ENCODE data around the gene BRD7. TPM values are rescaled to one million over a fixed set of nuclear protein-coding genes. Genes with fewer than 3 reads are reported as not detected.

The BRD7 gene
- total RNA-seq (ENCODE audit: unreplicated experiment), result 80.8 TPM
- long read RNA-seq, full-length matches to known transcripts, result 3 of 10 reads
- long read RNA-seq, partial matches to known transcripts, result 6 of 10 reads
- long read RNA-seq, other reads (novel, unspliced or antisense), result 1 of 10 reads

DNA sequence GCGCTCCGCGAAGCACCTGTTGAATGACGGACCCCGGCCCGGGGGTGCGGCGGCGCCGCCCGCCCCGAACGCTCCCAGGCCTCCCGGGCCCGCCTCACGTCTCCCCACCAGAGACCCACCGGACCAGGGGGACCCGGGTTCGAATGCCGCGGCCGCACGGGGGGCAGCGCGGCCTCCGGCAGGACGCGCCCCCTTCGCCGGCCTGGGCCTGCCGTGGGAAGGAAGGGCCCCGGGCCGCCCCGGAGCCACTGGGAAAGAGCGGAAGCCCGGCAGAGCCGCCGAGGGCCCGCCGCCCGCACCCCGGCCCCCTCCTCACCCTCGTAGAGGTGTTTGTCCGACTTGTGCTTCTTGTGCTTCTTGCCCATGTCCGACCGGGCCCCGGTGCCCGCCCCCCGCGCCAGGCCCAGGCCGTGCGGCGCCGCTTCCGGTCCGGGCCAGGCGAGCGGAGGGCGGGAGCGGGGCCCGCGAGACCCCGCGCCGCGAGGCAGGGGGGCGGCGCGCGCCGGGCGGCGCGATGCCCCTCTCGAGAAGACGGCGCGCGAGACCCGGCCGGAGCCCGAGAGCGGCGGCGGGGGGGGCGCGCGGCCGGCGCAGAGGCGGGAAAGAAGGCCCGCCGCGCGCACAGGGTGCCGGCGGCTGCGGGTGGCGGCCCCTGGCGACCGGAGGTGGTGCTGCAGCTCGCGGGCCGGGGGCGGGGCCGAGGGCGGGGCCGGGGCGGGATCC lies at the start of gene BRD7:
Gene BRD7, minus strand, starts transcription at position 579 of the 723 bp plus-strand sequence. Its CDS starts 214 bp downstream, at position 365.
- Mint-ChIP-seq H3K27ac (ENCODE audit: unreplicated experiment) (peak within 1 kb of the TSS; percentile 62), H3K9me3 (ENCODE audit: unreplicated experiment) (peaks cover 4% of the 10 kb centered on the region), H3K36me3 (ENCODE audit: unreplicated experiment) (no peaks in the 10 kb centered on the region), H3K4me3 (ENCODE audit: unreplicated experiment) (peak within 1 kb of the TSS; percentile 97), H3K4me1 (ENCODE audit: low read depth, unreplicated experiment) (peaks cover 16% of the 10 kb centered on the region), H3K27me3 (ENCODE audit: unreplicated experiment) (no peaks in the 10 kb centered on the region)
- TF ChIP-seq, protein P1, sequence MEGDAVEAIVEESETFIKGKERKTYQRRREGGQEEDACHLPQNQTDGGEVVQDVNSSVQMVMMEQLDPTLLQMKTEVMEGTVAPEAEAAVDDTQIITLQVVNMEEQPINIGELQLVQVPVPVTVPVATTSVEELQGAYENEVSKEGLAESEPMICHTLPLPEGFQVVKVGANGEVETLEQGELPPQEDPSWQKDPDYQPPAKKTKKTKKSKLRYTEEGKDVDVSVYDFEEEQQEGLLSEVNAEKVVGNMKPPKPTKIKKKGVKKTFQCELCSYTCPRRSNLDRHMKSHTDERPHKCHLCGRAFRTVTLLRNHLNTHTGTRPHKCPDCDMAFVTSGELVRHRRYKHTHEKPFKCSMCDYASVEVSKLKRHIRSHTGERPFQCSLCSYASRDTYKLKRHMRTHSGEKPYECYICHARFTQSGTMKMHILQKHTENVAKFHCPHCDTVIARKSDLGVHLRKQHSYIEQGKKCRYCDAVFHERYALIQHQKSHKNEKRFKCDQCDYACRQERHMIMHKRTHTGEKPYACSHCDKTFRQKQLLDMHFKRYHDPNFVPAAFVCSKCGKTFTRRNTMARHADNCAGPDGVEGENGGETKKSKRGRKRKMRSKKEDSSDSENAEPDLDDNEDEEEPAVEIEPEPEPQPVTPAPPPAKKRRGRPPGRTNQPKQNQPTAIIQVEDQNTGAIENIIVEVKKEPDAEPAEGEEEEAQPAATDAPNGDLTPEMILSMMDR (IDR thresholded peaks at IDR 0.05; ENCODE audit: partially characterized antibody, unreplicated experiment), result peak; percentile 28
- peak; percentile 73 for DNase-seq

- H3K36me3 Mint-ChIP-seq (ENCODE audit: unreplicated experiment), result peaks cover 17% of the 10 kb centered on the region
- TF ChIP-seq, protein P1 (IDR thresholded peaks at IDR 0.05; ENCODE audit: partially characterized antibody, unreplicated experiment), result no peak
- H3K4me1 Mint-ChIP-seq (ENCODE audit: low read depth, unreplicated experiment), result no peaks in the 10 kb centered on the region
- H3K27ac Mint-ChIP-seq (ENCODE audit: unreplicated experiment), result no peak overlapping the region
- DNase-seq, result no peak
- no peaks in the 10 kb centered on the region for H3K27me3 Mint-ChIP-seq (ENCODE audit: unreplicated experiment)
- no peak overlapping the region for H3K4me3 Mint-ChIP-seq (ENCODE audit: unreplicated experiment)
- peaks cover 14% of the 10 kb centered on the region for H3K9me3 Mint-ChIP-seq (ENCODE audit: unreplicated experiment)
Measured at GRCh38 chr16:50416388-50416787, 47.6 kb upstream of the BRD7 start.

- TF ChIP-seq, protein P1 (IDR thresholded peaks at IDR 0.05; ENCODE audit: partially characterized antibody, unreplicated experiment), result no peak
- H3K36me3 Mint-ChIP-seq (ENCODE audit: unreplicated experiment), result no peaks in the 10 kb centered on the region
- no peak for DNase-seq
- H3K4me1 Mint-ChIP-seq (ENCODE audit: low read depth, unreplicated experiment), result no peaks in the 10 kb centered on the region
- H3K9me3 Mint-ChIP-seq (ENCODE audit: unreplicated experiment), result peaks cover 7% of the 10 kb centered on the region
- no peaks in the 10 kb centered on the region for H3K27me3 Mint-ChIP-seq (ENCODE audit: unreplicated experiment)
- H3K27ac Mint-ChIP-seq (ENCODE audit: unreplicated experiment), result no peak overlapping the region
- H3K4me3 Mint-ChIP-seq (ENCODE audit: unreplicated experiment), result no peak overlapping the region
Measured at GRCh38 chr16:50414152-50414551, 45.4 kb upstream of the BRD7 start.

- no peak overlapping the region for H3K4me3 Mint-ChIP-seq (ENCODE audit: unreplicated experiment)
- TF ChIP-seq, protein P1 (IDR thresholded peaks at IDR 0.05; ENCODE audit: partially characterized antibody, unreplicated experiment), result no peak
- no peaks in the 10 kb centered on the region for H3K36me3 Mint-ChIP-seq (ENCODE audit: unreplicated experiment)
- no peak for DNase-seq
- H3K27me3 Mint-ChIP-seq (ENCODE audit: unreplicated experiment), result no peaks in the 10 kb centered on the region
- no peaks in the 10 kb centered on the region for H3K9me3 Mint-ChIP-seq (ENCODE audit: unreplicated experiment)
- H3K4me1 Mint-ChIP-seq (ENCODE audit: low read depth, unreplicated experiment), result no peaks in the 10 kb centered on the region
- no peak overlapping the region for H3K27ac Mint-ChIP-seq (ENCODE audit: unreplicated experiment)
Measured at GRCh38 chr16:50411034-50411433, 42.2 kb upstream of the BRD7 start.

DNA sequence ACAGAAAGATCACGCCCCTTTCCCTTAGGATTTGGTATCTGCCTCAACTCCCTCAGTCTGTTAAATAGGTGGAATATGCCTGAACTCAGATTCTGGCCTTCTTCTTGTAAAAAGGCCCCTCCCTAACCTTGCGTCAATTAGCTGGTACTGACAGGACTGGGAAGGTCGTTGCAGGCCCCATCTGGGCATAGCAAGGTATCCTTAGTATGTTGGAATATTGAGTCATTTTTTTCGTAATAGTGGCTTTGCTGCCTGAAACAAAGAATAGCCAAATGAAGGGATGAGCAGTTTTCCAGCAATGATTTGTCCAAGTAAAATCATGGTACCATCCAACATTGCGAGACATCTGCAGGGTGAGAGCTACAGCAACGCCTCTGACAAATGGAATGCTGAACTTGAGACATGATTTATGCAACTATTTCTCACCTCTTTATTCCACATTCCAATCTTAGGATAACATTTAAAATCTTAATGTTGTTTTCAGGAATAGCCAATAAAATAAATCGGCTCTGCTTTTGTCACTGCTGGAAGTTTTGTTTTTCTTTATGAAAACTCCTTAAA lies 39.3 kb upstream of the BRD7 start:
- no peak overlapping the region for H3K4me3 Mint-ChIP-seq (ENCODE audit: unreplicated experiment)
- no peak overlapping the region for H3K27ac Mint-ChIP-seq (ENCODE audit: unreplicated experiment)
- H3K36me3 Mint-ChIP-seq (ENCODE audit: unreplicated experiment), result no peaks in the 10 kb centered on the region
- H3K9me3 Mint-ChIP-seq (ENCODE audit: unreplicated experiment), result no peaks in the 10 kb centered on the region
- TF ChIP-seq, protein P1 (IDR thresholded peaks at IDR 0.05; ENCODE audit: partially characterized antibody, unreplicated experiment), result no peak
- no peaks in the 10 kb centered on the region for H3K27me3 Mint-ChIP-seq (ENCODE audit: unreplicated experiment)
- no peaks in the 10 kb centered on the region for H3K4me1 Mint-ChIP-seq (ENCODE audit: low read depth, unreplicated experiment)
- DNase-seq, result no peak

Data from glutamatergic neuron (in vitro differentiated cells).